Measurements from ENCODE around the gene DRC1. TPM values are rescaled to one million over a fixed set of nuclear protein-coding genes. Genes with fewer than 3 reads are reported as not detected.

Gene DRC1
- polyA plus RNA-seq, 4 donors = 0.09 to 0.18 TPM; not detected in 2

- Histone ChIP-seq H3K4me1 (ENCODE audit: control insufficient read depth in 3 of 3, insufficient read depth in 2 of 3, low read depth in 1 of 3, low read length in 2 of 3) (peaks cover 0 to 41% (median 0%) of the 10 kb centered on the region in 3 donors), H3K9me3 (ENCODE audit: control insufficient read depth in 2 of 2, insufficient read depth in 1 of 2, low read depth in 1 of 2, low read length in 1 of 2) (no peaks in the 10 kb centered on the region), H3K4me3 (ENCODE audit: low read depth in 1 of 3, low read length in 3 of 3) (no peak overlapping the region), H3K36me3 (ENCODE audit: control insufficient read depth in 3 of 3, insufficient read depth in 2 of 3, low read depth in 1 of 3, low read length in 3 of 3) (no peaks in the 10 kb centered on the region), H3K27me3 (ENCODE audit: control insufficient read depth in 3 of 3, insufficient read depth in 3 of 3, low read length in 3 of 3) (no peaks in the 10 kb centered on the region), H3K27ac (ENCODE audit: low read depth in 1 of 3, low read length in 2 of 3) (peak overlapping the region in 1 of 3 donors; percentile 74)
- WGBS, 3 donors = 61 to 80% (median 64%) methylated on average over 3 of the region's 3 CpGs
- FAIRE-seq (no peak), DNase-seq (no peak)
Measured at GRCh38 chr2:26481706-26482105, 80.0 kb downstream of the DRC1 start.

DNA sequence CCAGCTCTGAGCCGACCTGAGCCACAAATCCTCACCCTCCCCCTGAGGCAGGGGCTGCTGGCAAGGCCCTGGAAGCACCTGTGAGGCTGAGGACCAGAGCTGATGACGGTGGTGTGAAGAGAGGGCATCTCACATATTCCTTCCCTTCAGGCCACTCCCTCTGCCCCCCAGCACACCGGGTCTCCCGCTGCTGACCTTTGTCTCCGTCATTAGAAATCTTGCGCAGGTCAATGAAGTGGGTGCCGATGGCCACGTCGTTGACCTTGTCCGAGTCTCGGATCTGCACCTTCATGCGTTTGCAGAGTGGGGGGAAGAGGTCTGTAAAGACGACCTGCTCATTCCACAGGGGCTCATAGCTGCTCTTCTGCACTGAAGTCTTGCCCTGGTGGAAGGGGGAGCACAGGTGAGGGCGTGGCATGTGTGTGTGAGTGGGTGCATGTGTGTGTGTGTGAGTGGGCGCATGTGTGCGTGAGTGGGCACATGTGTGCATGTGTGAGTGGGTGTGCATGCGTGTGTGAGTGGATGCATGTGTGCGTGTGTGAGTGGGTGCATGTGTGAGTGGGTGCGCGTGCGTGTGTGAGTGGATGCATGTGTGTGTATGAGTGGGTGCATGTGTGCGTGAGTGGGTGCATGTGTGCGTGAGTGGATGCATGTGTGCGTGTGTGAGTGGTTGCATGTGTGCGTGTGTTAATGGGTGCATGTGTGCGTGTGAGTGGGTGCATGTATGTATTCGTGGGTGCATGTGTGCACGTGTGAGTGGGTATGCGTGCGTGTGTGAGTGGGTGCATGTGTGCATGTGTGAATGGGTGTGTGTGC, 80.7 kb downstream of the DRC1 start:
- H3K9me3 ChIP-seq (ENCODE audit: control insufficient read depth in 2 of 2, insufficient read depth in 1 of 2, low read depth in 1 of 2, low read length in 1 of 2) = no peaks in the 10 kb centered on the region
- 69 to 86% (median 79%) methylated on average over 30 of the region's 30 CpGs for WGBS, 3 donors
- H3K36me3 ChIP-seq (ENCODE audit: control insufficient read depth in 3 of 3, insufficient read depth in 2 of 3, low read depth in 1 of 3, low read length in 3 of 3) = no peaks in the 10 kb centered on the region
- no peaks in the 10 kb centered on the region for H3K27me3 ChIP-seq (ENCODE audit: control insufficient read depth in 3 of 3, insufficient read depth in 3 of 3, low read length in 3 of 3)
- H3K4me3 ChIP-seq (ENCODE audit: low read depth in 1 of 3, low read length in 3 of 3) = no peak overlapping the region
- DNase-seq (no peak), FAIRE-seq (no peak)
- peaks cover 0 to 41% (median 0%) of the 10 kb centered on the region in 3 donors for H3K4me1 ChIP-seq (ENCODE audit: control insufficient read depth in 3 of 3, insufficient read depth in 2 of 3, low read depth in 1 of 3, low read length in 2 of 3)
- H3K27ac ChIP-seq (ENCODE audit: low read depth in 1 of 3, low read length in 2 of 3) = no peak overlapping the region

DNA sequence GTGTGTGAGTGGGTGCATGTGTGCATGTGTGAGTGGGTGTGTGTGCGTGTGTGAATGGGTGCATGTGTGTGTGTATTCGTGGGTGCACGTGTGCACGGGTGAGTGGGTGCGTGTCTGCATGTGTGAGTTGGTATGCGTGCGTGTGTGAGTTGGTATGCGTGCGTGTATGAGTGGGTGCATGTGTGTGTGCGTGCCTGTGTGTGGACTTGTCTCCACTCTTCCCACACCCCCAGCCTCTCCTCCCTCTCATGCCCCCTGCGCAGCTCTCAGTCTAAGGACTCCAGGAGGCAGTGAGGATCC, 81.3 kb downstream of the DRC1 start:
- DNase-seq (no peak), FAIRE-seq (no peak)
- Histone ChIP-seq H3K9me3 (ENCODE audit: control insufficient read depth in 2 of 2, insufficient read depth in 1 of 2, low read depth in 1 of 2, low read length in 1 of 2) (no peaks in the 10 kb centered on the region), H3K36me3 (ENCODE audit: control insufficient read depth in 3 of 3, insufficient read depth in 2 of 3, low read depth in 1 of 3, low read length in 3 of 3) (no peaks in the 10 kb centered on the region), H3K27ac (ENCODE audit: low read depth in 1 of 3, low read length in 2 of 3) (no peak overlapping the region), H3K4me3 (ENCODE audit: low read depth in 1 of 3, low read length in 3 of 3) (no peak overlapping the region), H3K4me1 (ENCODE audit: control insufficient read depth in 3 of 3, insufficient read depth in 2 of 3, low read depth in 1 of 3, low read length in 2 of 3) (peaks cover 0 to 41% (median 0%) of the 10 kb centered on the region in 3 donors), H3K27me3 (ENCODE audit: control insufficient read depth in 3 of 3, insufficient read depth in 3 of 3, low read length in 3 of 3) (no peaks in the 10 kb centered on the region)
- WGBS, 3 donors = 97% methylated on average over 11 of the region's 11 CpGs

DNA sequence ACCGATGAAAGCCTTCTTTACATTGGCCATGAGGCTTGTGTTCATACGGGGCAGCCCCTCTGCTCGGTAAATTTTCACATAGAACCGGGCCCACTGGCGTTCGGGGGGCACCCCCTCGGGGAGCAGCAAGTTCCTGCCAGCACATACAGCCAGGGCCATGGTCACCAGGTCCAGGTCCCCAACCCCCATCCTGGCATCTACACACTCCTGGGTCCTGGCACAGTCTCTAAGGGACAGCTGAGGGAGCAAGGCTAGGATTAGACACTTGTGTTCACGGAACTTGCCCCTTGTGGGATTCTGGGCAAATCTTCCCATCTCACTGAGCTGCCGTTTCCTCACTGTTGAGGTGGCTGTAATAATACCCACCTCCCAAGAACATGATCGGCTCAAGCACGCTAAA, 81.8 kb downstream of the DRC1 start:
- FAIRE-seq (no peak), DNase-seq (no peak)
- H3K9me3 ChIP-seq (ENCODE audit: control insufficient read depth in 2 of 2, insufficient read depth in 1 of 2, low read depth in 1 of 2, low read length in 1 of 2) = no peaks in the 10 kb centered on the region
- H3K36me3 ChIP-seq (ENCODE audit: control insufficient read depth in 3 of 3, insufficient read depth in 2 of 3, low read depth in 1 of 3, low read length in 3 of 3) = no peaks in the 10 kb centered on the region
- H3K27ac ChIP-seq (ENCODE audit: low read depth in 1 of 3, low read length in 2 of 3) = no peak overlapping the region
- WGBS, 3 donors = 74 to 82% (median 77%) methylated on average over 11 of the region's 11 CpGs
- peaks cover 0 to 41% (median 0%) of the 10 kb centered on the region in 3 donors for H3K4me1 ChIP-seq (ENCODE audit: control insufficient read depth in 3 of 3, insufficient read depth in 2 of 3, low read depth in 1 of 3, low read length in 2 of 3)
- no peak overlapping the region for H3K4me3 ChIP-seq (ENCODE audit: low read depth in 1 of 3, low read length in 3 of 3)
- H3K27me3 ChIP-seq (ENCODE audit: control insufficient read depth in 3 of 3, insufficient read depth in 3 of 3, low read length in 3 of 3) = no peaks in the 10 kb centered on the region

DNA sequence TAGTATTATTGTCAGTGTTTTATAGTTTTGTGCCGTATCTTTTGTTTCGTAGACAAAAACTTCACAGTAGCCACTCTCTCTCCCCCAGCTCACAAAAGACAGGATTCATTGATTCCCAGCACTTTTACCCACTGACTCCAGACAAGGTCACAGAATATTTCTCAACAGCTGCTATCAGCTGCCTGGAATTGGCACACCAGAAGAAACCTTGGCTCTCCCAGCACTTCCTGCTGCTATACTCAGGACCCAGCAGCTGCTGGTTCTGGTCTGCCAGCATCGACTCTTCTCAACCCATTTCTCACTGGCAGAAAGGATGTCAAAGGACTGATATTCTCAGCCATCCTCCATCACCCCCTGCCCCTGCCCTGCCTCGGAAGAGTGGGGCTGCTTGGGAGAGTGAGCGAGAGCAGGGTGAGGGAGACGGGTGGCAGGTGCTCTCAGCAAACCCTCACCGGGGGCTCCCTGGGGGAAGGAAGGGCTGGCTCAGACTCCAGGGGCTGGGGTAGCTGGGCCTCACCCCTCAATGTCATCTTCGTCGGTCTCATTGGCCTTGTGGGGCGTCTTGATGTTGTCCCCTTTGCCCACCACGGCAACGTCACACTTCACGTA, 82.3 kb downstream of the DRC1 start:
- Histone ChIP-seq H3K36me3 (ENCODE audit: control insufficient read depth in 3 of 3, insufficient read depth in 2 of 3, low read depth in 1 of 3, low read length in 3 of 3) (no peaks in the 10 kb centered on the region), H3K27ac (ENCODE audit: low read depth in 1 of 3, low read length in 2 of 3) (no peak overlapping the region), H3K4me1 (ENCODE audit: control insufficient read depth in 3 of 3, insufficient read depth in 2 of 3, low read depth in 1 of 3, low read length in 2 of 3) (peaks cover 0 to 41% (median 0%) of the 10 kb centered on the region in 3 donors), H3K27me3 (ENCODE audit: control insufficient read depth in 3 of 3, insufficient read depth in 3 of 3, low read length in 3 of 3) (no peaks in the 10 kb centered on the region), H3K4me3 (ENCODE audit: low read depth in 1 of 3, low read length in 3 of 3) (no peak overlapping the region), H3K9me3 (ENCODE audit: control insufficient read depth in 2 of 2, insufficient read depth in 1 of 2, low read depth in 1 of 2, low read length in 1 of 2) (no peaks in the 10 kb centered on the region)
- DNase-seq (peak in 1 of 2 donors; percentile 65), FAIRE-seq (no peak)
- 67 to 69% (median 67%) methylated on average over 13 of the region's 13 CpGs for WGBS, 3 donors

GRCh38 chr2:26484579-26484978, 82.9 kb downstream of the DRC1 start:
- no peak overlapping the region for H3K4me3 ChIP-seq (ENCODE audit: low read depth in 1 of 3, low read length in 3 of 3)
- no peak for DNase-seq
- no peaks in the 10 kb centered on the region for H3K9me3 ChIP-seq (ENCODE audit: control insufficient read depth in 2 of 2, insufficient read depth in 1 of 2, low read depth in 1 of 2, low read length in 1 of 2)
- no peaks in the 10 kb centered on the region for H3K36me3 ChIP-seq (ENCODE audit: control insufficient read depth in 3 of 3, insufficient read depth in 2 of 3, low read depth in 1 of 3, low read length in 3 of 3)
- no peak overlapping the region for H3K27ac ChIP-seq (ENCODE audit: low read depth in 1 of 3, low read length in 2 of 3)
- WGBS, 3 donors = 74 to 89% (median 85%) methylated on average over 4 of the region's 4 CpGs
- no peak for FAIRE-seq
- peaks cover 0 to 38% (median 0%) of the 10 kb centered on the region in 3 donors for H3K4me1 ChIP-seq (ENCODE audit: control insufficient read depth in 3 of 3, insufficient read depth in 2 of 3, low read depth in 1 of 3, low read length in 2 of 3)
- no peaks in the 10 kb centered on the region for H3K27me3 ChIP-seq (ENCODE audit: control insufficient read depth in 3 of 3, insufficient read depth in 3 of 3, low read length in 3 of 3)

- no peak overlapping the region for H3K4me3 ChIP-seq (ENCODE audit: low read depth in 1 of 3, low read length in 3 of 3)
- 70 to 85% (median 71%) methylated on average over 2 of the region's 2 CpGs for WGBS, 3 donors
- FAIRE-seq = no peak
Measured at GRCh38 chr2:26485099-26485498, 83.4 kb downstream of the DRC1 start.

DNA sequence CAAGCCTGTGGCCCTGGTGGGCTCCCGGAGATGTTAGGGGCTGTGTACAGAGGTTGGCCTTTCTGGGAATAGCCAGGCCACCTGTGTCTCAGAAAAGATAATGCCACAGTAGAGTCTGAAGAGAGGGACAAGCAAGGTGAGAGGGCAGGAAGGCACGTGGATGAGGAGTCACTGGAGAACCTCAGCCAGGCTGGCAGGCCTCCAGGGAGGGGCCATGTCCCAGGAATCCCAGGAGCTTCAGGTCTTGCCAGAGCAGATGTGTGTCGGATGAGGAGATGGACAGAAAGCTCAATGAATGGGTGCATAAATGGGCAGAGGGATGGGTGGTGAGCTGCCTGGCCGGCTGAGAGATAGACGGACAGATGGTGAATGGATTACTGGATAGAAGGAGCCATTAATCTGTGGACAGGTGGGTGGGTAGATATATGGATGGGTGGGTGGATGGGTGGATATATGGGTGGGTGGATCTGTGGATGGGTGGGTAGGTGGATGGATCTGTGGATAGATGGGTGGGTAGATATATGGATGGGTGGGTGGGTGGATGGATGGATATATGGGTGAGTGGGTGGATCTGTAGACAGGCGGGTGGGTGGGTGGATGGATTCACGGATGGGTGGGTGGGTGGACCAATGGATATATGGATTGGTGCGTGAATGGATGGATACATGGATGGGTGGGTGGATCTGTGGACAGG, 84.2 kb downstream of the DRC1 start:
- Histone ChIP-seq H3K27ac (ENCODE audit: low read depth in 1 of 3, low read length in 2 of 3) (no peak overlapping the region), H3K4me1 (ENCODE audit: control insufficient read depth in 3 of 3, insufficient read depth in 2 of 3, low read depth in 1 of 3, low read length in 2 of 3) (peaks cover 0 to 25% (median 0%) of the 10 kb centered on the region in 3 donors), H3K36me3 (ENCODE audit: control insufficient read depth in 3 of 3, insufficient read depth in 2 of 3, low read depth in 1 of 3, low read length in 3 of 3) (no peaks in the 10 kb centered on the region), H3K27me3 (ENCODE audit: control insufficient read depth in 3 of 3, insufficient read depth in 3 of 3, low read length in 3 of 3) (no peaks in the 10 kb centered on the region), H3K9me3 (ENCODE audit: control insufficient read depth in 2 of 2, insufficient read depth in 1 of 2, low read depth in 1 of 2, low read length in 1 of 2) (no peaks in the 10 kb centered on the region), H3K4me3 (ENCODE audit: low read depth in 1 of 3, low read length in 3 of 3) (no peak overlapping the region)
- DNase-seq (no peak), FAIRE-seq (no peak)
- WGBS, 3 donors = 83 to 89% (median 85%) methylated on average over 8 of the region's 8 CpGs

More at GRCh38 chr2:26485099-26485498, 83.4 kb downstream of the DRC1 start:
- Histone ChIP-seq H3K27ac (ENCODE audit: low read depth in 1 of 3, low read length in 2 of 3) (no peak overlapping the region), H3K9me3 (ENCODE audit: control insufficient read depth in 2 of 2, insufficient read depth in 1 of 2, low read depth in 1 of 2, low read length in 1 of 2) (no peaks in the 10 kb centered on the region), H3K27me3 (ENCODE audit: control insufficient read depth in 3 of 3, insufficient read depth in 3 of 3, low read length in 3 of 3) (no peaks in the 10 kb centered on the region), H3K4me1 (ENCODE audit: control insufficient read depth in 3 of 3, insufficient read depth in 2 of 3, low read depth in 1 of 3, low read length in 2 of 3) (peaks cover 0 to 33% (median 0%) of the 10 kb centered on the region in 3 donors), H3K36me3 (ENCODE audit: control insufficient read depth in 3 of 3, insufficient read depth in 2 of 3, low read depth in 1 of 3, low read length in 3 of 3) (no peaks in the 10 kb centered on the region)
- no peak for DNase-seq

All from small intestine (tissue), 7 donors.